Ishikawa (cell line): ENCODE data around the gene ANKS4B.

Experiments
- CEBPB ChIP-seq: IDR thresholded peaks from 2 replicates; pipeline ENCODE4 v1.6.1; 2012
- CREB1 ChIP-seq: IDR thresholded peaks from 2 replicates; pipeline ENCODE4 v1.6.1; 2012; ENCODE audit warnings: low read depth
- EGR1 ChIP-seq: IDR thresholded peaks from 2 replicates; pipeline ENCODE4 v1.6.1; 2012
- EP300 ChIP-seq: IDR thresholded peaks from 2 replicates; pipeline ENCODE4 v1.6.1; 2012; ENCODE audit warnings: borderline replicate concordance
- FOXM1 ChIP-seq: IDR thresholded peaks from 2 replicates; pipeline ENCODE4 v1.6.1; 2012; ENCODE audit warnings: low read depth, borderline replicate concordance
- MAX ChIP-seq: IDR thresholded peaks from 2 replicates; pipeline ENCODE4 v1.6.1; 2012
- NFIC ChIP-seq: IDR thresholded peaks from 2 replicates; pipeline ENCODE4 v1.6.1; 2012
- RAD21 ChIP-seq: IDR thresholded peaks from 2 replicates; pipeline ENCODE4 v1.6.1; 2012; ENCODE audit warnings: low read depth
- REST ChIP-seq: IDR thresholded peaks from 2 replicates; pipeline ENCODE4 v1.6.1; 2012; ENCODE audit warnings: low read depth, mild to moderate bottlenecking
- TAF1 ChIP-seq: IDR thresholded peaks from 2 replicates; pipeline ENCODE4 v1.6.1; 2012; ENCODE audit warnings: low read depth, mild to moderate bottlenecking
- TCF12 ChIP-seq: IDR thresholded peaks from 2 replicates; pipeline ENCODE4 v1.6.1; 2012; ENCODE audit warnings: low read depth
- TEAD4 ChIP-seq: IDR thresholded peaks from 2 replicates; pipeline ENCODE4 v1.6.1; 2012
- USF1 ChIP-seq: IDR thresholded peaks from 2 replicates; pipeline ENCODE4 v1.6.1; 2012
- YY1 ChIP-seq: IDR thresholded peaks from 2 replicates; pipeline ENCODE4 v1.6.1; 2012; ENCODE audit warnings: low read depth
- ZBTB7A ChIP-seq: IDR thresholded peaks from 2 replicates; pipeline ENCODE4 v1.6.1; 2012; ENCODE audit warnings: low read depth

ANKS4B gene

GRCh38 chr16:21262779-21263639 is 29.5 kb downstream of the ANKS4B start:
- no peak for TF ChIP-seq NFIC
- no peak for TF ChIP-seq CEBPB

GRCh38 chr16:21263640-21264570 is 30.4 kb downstream of the ANKS4B start:
- TF ChIP-seq CEBPB (no peak), NFIC (no peak), ZBTB7A (no peak), RAD21 (no peak), MAX (no peak), TAF1 (no peak), EP300 (no peak), EGR1 (no peak)

- TF ChIP-seq NFIC (no peak), CEBPB (no peak), YY1 (no peak), RAD21 (no peak), EGR1 (no peak), EP300 (no peak), TCF12 (no peak), ZBTB7A (no peak), TEAD4 (no peak), FOXM1 (no peak), TAF1 (no peak), MAX (no peak)
These were observed 31.1 kb downstream of the ANKS4B start for GRCh38 chr16:21264571-21265036.

- TF ChIP-seq USF1 (no peak), CREB1 (no peak), TEAD4 (no peak), EP300 (no peak), TCF12 (no peak), FOXM1 (no peak), MAX (no peak), ZBTB7A (no peak), TAF1 (no peak), CEBPB (no peak), NFIC (no peak), REST (no peak), RAD21 (no peak), EGR1 (no peak)
These were observed 31.8 kb downstream of the ANKS4B start for GRCh38 chr16:21265104-21265837.

GRCh38 chr16:21267298-21267697 is 33.8 kb downstream of the ANKS4B start:
- TF ChIP-seq RAD21: no peak
- TF ChIP-seq EP300: no peak
- no peak for TF ChIP-seq REST
- TF ChIP-seq MAX: no peak
- no peak for TF ChIP-seq TCF12
- TF ChIP-seq TAF1: no peak
- TF ChIP-seq FOXM1: no peak
- TF ChIP-seq USF1: no peak
